K562 (cell line): ENCODE measurements around the gene PPP1R1C. TPM values are rescaled to one million over a fixed set of nuclear protein-coding genes. Genes with fewer than 3 reads are reported as not detected.

Source experiments
- ATAC-seq: fragments of 200-7000 bp; cut with Tn5 transposase; 3 replicates; pipeline ENCODE4 v1.9.1; 2020; ENCODE audit warnings: moderate library complexity
- BruUV-seq: library from RNA; stranded (reverse); fragments of 400-500 nt; replicated peaks from 2 replicates; lab custom pipeline; 2021; lab: Mats Ljungman, UMichigan
- CTCF ChIA-PET: fragments of 300-600 bp; formaldehyde crosslinking; extraction: SDS; loops from one replicate; lab custom pipeline; 2021; ENCODE audit warnings: low intra/inter-chr PET ratio; lab: Yijun Ruan, JAX
- POLR2A ChIA-PET: fragments of 300-600, 350-650 bp; sonication (Branson Sonifier 250); formaldehyde crosslinking; extraction: SDS; loops from one replicate; lab custom pipeline; 2021; ENCODE audit warnings: antibody characterized with exemption, inconsistent platforms; lab: Yijun Ruan, JAX
- DNase-seq, 4 experiments: peaks; one replicate each; pipeline versions ENCODE4 v3.0.0 to v3.0.0-alpha.2; 2011 to 2018; ENCODE audit warnings: low spot score in 3 of 4, mixed read lengths in 3 of 4; ENCODE audit errors: extremely low read depth in 1 of 4
- FAIRE-seq: peaks from 2 replicates; lab custom pipeline; 2011; peaks lifted over from hg19 to GRCh38; lab: Jason Lieb, UNC
- H2AFZ ChIP-seq: 2 replicates; pipeline ENCODE4 v1.6.0; 2011; ENCODE audit warnings: low read depth, low read length, control low read depth, inconsistent platforms
- H3K27ac ChIP-seq: fragments of 200-600 bp; 3 replicates; pipeline ENCODE4 v1.8.0; 2011; ENCODE audit warnings: low read depth, mild to moderate bottlenecking, control low read depth, inconsistent platforms, low read length, moderate library complexity, mixed read lengths; ENCODE audit errors: extremely low read depth
- H3K27me3 ChIP-seq, 2 experiments: fragments of 300-600 bp in 1 of 2; 2 replicates in 1 of 2; 3 replicates in 1 of 2; pipeline versions ENCODE4 v1.6.0 to v1.8.0; 2011; ENCODE audit warnings: inconsistent platforms in 2 of 2, low read length in 2 of 2, mild to moderate bottlenecking in 1 of 2, mixed read lengths in 1 of 2, moderate library complexity in 1 of 2; ENCODE audit not compliant: control insufficient read depth in 2 of 2, insufficient read depth in 2 of 2
- H3K36me3 ChIP-seq: fragments of 300-600 bp; 3 replicates; pipeline ENCODE4 v1.8.0; 2011; ENCODE audit warnings: mild to moderate bottlenecking, low read length, inconsistent platforms; ENCODE audit not compliant: control insufficient read depth, insufficient read depth
- H3K4me1 ChIP-seq, 2 experiments: fragments of 200-600 bp in 1 of 2; replicated peaks in 1 of 2; 2 replicates in 1 of 2; 3 replicates in 1 of 2; pipeline versions ENCODE4 v1.5.1 to v1.8.0; 2011; ENCODE audit warnings: inconsistent platforms in 2 of 2, low read length in 2 of 2, mild to moderate bottlenecking in 1 of 2, mixed read lengths in 1 of 2, moderate library complexity in 1 of 2; ENCODE audit not compliant: control insufficient read depth in 2 of 2, insufficient read depth in 2 of 2
- H3K4me2 ChIP-seq: 2 replicates; pipeline ENCODE4 v1.6.1; 2011; ENCODE audit warnings: low read length, control low read depth, inconsistent platforms, mixed read lengths; ENCODE audit not compliant: insufficient read depth
- H3K4me3 ChIP-seq: fragments of 200-600 bp; sonication (generic), shearing (Covaris generic); 2 replicates; pipeline ENCODE4 v1.5.1; 2016; ENCODE audit warnings: control low read depth, inconsistent platforms
- H3K79me2 ChIP-seq: fragments of 200-600 bp; 3 replicates; pipeline ENCODE4 v1.8.0; 2011; ENCODE audit warnings: low read length, inconsistent platforms; ENCODE audit not compliant: control insufficient read depth, insufficient read depth
- H3K9ac ChIP-seq, 2 experiments: 2 replicates each; pipeline versions ENCODE4 v1.6.0 to v1.6.1; 2011; ENCODE audit warnings: low read depth in 2 of 2, low read length in 2 of 2, control low read depth in 1 of 2, inconsistent platforms in 1 of 2, mild to moderate bottlenecking in 1 of 2, mixed read lengths in 1 of 2; ENCODE audit not compliant: insufficient read depth in 1 of 2
- H3K9me1 ChIP-seq: one replicate; pipeline ENCODE4 v1.6.0; 2011; ENCODE audit warnings: inconsistent platforms, mild to moderate bottlenecking, low read length, moderate library complexity; ENCODE audit not compliant: control insufficient read depth, insufficient read depth
- H3K9me3 ChIP-seq: replicated peaks from 2 replicates; pipeline ENCODE4 v1.5.1; 2011; ENCODE audit warnings: low read depth, low read length, inconsistent platforms; ENCODE audit not compliant: control insufficient read depth, insufficient read depth
- H4K20me1 ChIP-seq: replicated peaks from 2 replicates; pipeline ENCODE4 v1.6.1; 2011; ENCODE audit warnings: low read length, inconsistent platforms, mixed read lengths; ENCODE audit not compliant: control insufficient read depth, insufficient read depth
- COPS2 ChIP-seq: fragments of 450-650 bp; conservative IDR thresholded peaks from 2 replicates; pipeline ENCODE4 v1.6.1; 2016; ENCODE audit warnings: mild to moderate bottlenecking, moderate library complexity
- ERF ChIP-seq: fragments of 450-650 bp; formaldehyde crosslinking; IDR thresholded peaks from 2 replicates; pipeline ENCODE4 v1.4.0; 2020; ENCODE audit warnings: mild to moderate bottlenecking, mixed read lengths
- FOSL1 ChIP-seq: fragments of 200-800 bp; sonication (Bioruptor generic); conservative IDR thresholded peaks from 2 replicates; pipeline ENCODE4 v1.6.1; 2016; ENCODE audit warnings: missing genetic modification characterization, missing compliant biosample characterization
- MEF2D ChIP-seq: conservative IDR thresholded peaks from 2 replicates; pipeline ENCODE4 v1.6.1; 2016; ENCODE audit warnings: low read depth, missing genetic modification characterization, missing compliant biosample characterization
- TRIM24 ChIP-seq, 2 experiments: fragments of 450-650 bp; IDR thresholded peaks; 2 replicates each; pipeline ENCODE4 v1.6.1; 2016
- ZHX1 ChIP-seq: fragments of 150-350 bp; conservative IDR thresholded peaks from 2 replicates; pipeline ENCODE4 v1.6.1; 2014; ENCODE audit warnings: low read length
- ZNF280A ChIP-seq: fragments of 450-650 bp; IDR thresholded peaks from 2 replicates; pipeline ENCODE4 v1.6.1; 2018; ENCODE audit warnings: mild to moderate bottlenecking, low read depth; ENCODE audit not compliant: partially characterized antibody
- WGBS: fragments of 100-300 bp; shearing (Covaris generic); methylation state at CpG from one replicate; pipeline ENCODE4 v1.1.6; 2016; ENCODE audit warnings: low coverage, mixed read lengths; ENCODE audit not compliant: insufficient coverage; ENCODE audit errors: missing lambda C conversion rate; 5-methylcytosine and 5-hydroxymethylcytosine counted together
- in situ Hi-C: fragments of 300-500 bp; cut with MboI; formaldehyde crosslinking; loops from 4 replicates; pipeline ENCODE4 v1.15.0; 2018; ENCODE audit warnings: inconsistent platforms, mixed read lengths
- intact Hi-C: fragments of 100-400 bp; cut with micrococcal nuclease; formaldehyde crosslinking; loops from 2 replicates; pipeline ENCODE4 v1.14.2; 2022
- polyA plus RNA-seq, 8 experiments: library from polyadenylated mRNA; depleted of rRNA in 4 of 8; stranded (reverse) in 5 of 8; unstranded in 3 of 8; fragments of >200 nt; fragmentation: Nextera tagmentation in 2 of 8; fragmentation: Illumina TruSeq in 1 of 8; extraction: Ambion mirVana in 2 of 8; extraction: Trizol in 1 of 8; gene quantifications; 2 replicates each; pipeline versions ENCODE4 v1.2.1 to v1.2.3, GENCODE V29; 2011 to 2014; ENCODE audit warnings: inconsistent platforms in 1 of 8, missing spikeins in 1 of 8
- total RNA-seq, 7 experiments: library from RNA; depleted of rRNA in 6 of 7; stranded (reverse); fragments of >200 nt in 6 of 7; fragmentation: Illumina TruSeq in 2 of 7; extraction: Trizol in 2 of 7; gene quantifications; 2 replicates each; pipeline versions ENCODE4 v1.2.1 to v1.2.3, GENCODE V29; 2011 to 2021; ENCODE audit warnings: low replicate concordance in 1 of 7
- TF ChIP-seq, protein P1 (sequence below): fragments of 450-650 bp; IDR thresholded peaks from 2 replicates; pipeline ENCODE4 v1.6.1; 2017; ENCODE audit warnings: antibody characterized with exemption

PPP1R1C gene
- total and polyA plus RNA-seq, 9 of the 15 experiments (the other 6 are each of a cell fraction or from before 2014, with no cell fraction given), result 0.09 to 0.64 (median 0.40) TPM; not detected in 2

- WGBS, result 0% methylated on average over 5 of the region's 5 CpGs
- Histone ChIP-seq H3K4me1 (no peaks in the 10 kb centered on the region), H3K9me1 (no peaks in the 10 kb centered on the region), H3K79me2 (no peaks in the 10 kb centered on the region), H3K9me3 (no peaks in the 10 kb centered on the region), H4K20me1 (no peaks in the 10 kb centered on the region), H2AFZ (no peak overlapping the region), H3K4me3 (no peak overlapping the region), H3K9ac (no peak overlapping the region), H3K36me3 (no peaks in the 10 kb centered on the region), H3K27ac (no peak overlapping the region), H3K27me3 (no peaks in the 10 kb centered on the region), H3K4me2 (no peak overlapping the region)
- ChIA-PET POLR2A (no interaction called here), CTCF (no interaction called here)
- no TSS peak for BruUV-seq
- no peak for DNase-seq
- in situ Hi-C loops (no loop called here), intact Hi-C loops (no loop called here)
- no peak for ATAC-seq
- TF ChIP-seq ERF, result no peak
- no peak for TF ChIP-seq COPS2
- no peak for TF ChIP-seq FOSL1 (tag)
- FAIRE-seq, result no peak
These were observed 13.1 kb upstream of the PPP1R1C start for GRCh38 chr2:181972431-181973170.

- intact Hi-C loops, result no loop called here
- CTCF ChIA-PET, result no interaction called here
- TF ChIP-seq ZHX1, result no peak
- no peak for TF ChIP-seq ZNF280A
- TF ChIP-seq, protein P1, sequence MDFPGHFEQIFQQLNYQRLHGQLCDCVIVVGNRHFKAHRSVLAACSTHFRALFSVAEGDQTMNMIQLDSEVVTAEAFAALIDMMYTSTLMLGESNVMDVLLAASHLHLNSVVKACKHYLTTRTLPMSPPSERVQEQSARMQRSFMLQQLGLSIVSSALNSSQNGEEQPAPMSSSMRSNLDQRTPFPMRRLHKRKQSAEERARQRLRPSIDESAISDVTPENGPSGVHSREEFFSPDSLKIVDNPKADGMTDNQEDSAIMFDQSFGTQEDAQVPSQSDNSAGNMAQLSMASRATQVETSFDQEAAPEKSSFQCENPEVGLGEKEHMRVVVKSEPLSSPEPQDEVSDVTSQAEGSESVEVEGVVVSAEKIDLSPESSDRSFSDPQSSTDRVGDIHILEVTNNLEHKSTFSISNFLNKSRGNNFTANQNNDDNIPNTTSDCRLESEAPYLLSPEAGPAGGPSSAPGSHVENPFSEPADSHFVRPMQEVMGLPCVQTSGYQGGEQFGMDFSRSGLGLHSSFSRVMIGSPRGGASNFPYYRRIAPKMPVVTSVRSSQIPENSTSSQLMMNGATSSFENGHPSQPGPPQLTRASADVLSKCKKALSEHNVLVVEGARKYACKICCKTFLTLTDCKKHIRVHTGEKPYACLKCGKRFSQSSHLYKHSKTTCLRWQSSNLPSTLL, result no peak
- no peak for TF ChIP-seq TRIM24 (IDR thresholded peaks at IDR 0.05)
- no peak for TF ChIP-seq MEF2D (tag)
These were observed 12.4 kb upstream of the PPP1R1C start for GRCh38 chr2:181973171-181973783.

More at GRCh38 chr2:181973171-181973783, 12.4 kb upstream of the PPP1R1C start:
- no TSS peak for BruUV-seq
- Histone ChIP-seq H3K27me3 (no peaks in the 10 kb centered on the region), H3K9me1 (no peaks in the 10 kb centered on the region), H3K27ac (no peak overlapping the region), H3K36me3 (no peaks in the 10 kb centered on the region), H3K9ac (no peak overlapping the region), H2AFZ (no peak overlapping the region), H4K20me1 (no peaks in the 10 kb centered on the region), H3K4me2 (no peak overlapping the region), H3K4me3 (no peak overlapping the region), H3K4me1 (no peaks in the 10 kb centered on the region), H3K9me3 (no peaks in the 10 kb centered on the region), H3K79me2 (no peaks in the 10 kb centered on the region)
- 0% methylated on average over 5 of the region's 5 CpGs for WGBS
- FAIRE-seq (no peak), DNase-seq (no peak), ATAC-seq (no peak)
- in situ Hi-C loops, result no loop called here
- POLR2A ChIA-PET, result no interaction called here
